CD14-positive monocyte (primary cell): ENCODE data around the gene PTPRN2. TPM values are rescaled to one million over a fixed set of nuclear protein-coding genes. Genes with fewer than 3 reads are reported as not detected.

Experiments used
- DNase-seq, 3 donors: peaks; one replicate each; pipeline ENCODE4 v3.0.0-alpha.2; 2011 to 2022
- H2AFZ ChIP-seq: 2 replicates; pipeline ENCODE4 v1.6.0; 2012; ENCODE audit warnings: mild to moderate bottlenecking, low read depth, low read length, inconsistent platforms; ENCODE audit not compliant: insufficient read depth, poor library complexity, severe bottlenecking
- H3K27ac ChIP-seq, 2 donors: 1 replicate in 1 of 2; 2 replicates in 1 of 2; pipeline ENCODE4 v1.5.1; 2012 to 2013; ENCODE audit warnings: low read length in 2 of 2, control low read depth in 1 of 2, inconsistent platforms in 1 of 2, low read depth in 1 of 2, mild to moderate bottlenecking in 1 of 2
- H3K27me3 ChIP-seq, 2 donors: one replicate each; pipeline versions ENCODE4 v1.6.0 to v1.6.1; 2011 to 2013; ENCODE audit warnings: low read length in 2 of 2; ENCODE audit not compliant: control insufficient read depth in 2 of 2, insufficient read depth in 2 of 2
- H3K36me3 ChIP-seq, 2 donors: replicated peaks in 1 of 2; 1 replicate in 1 of 2; 2 replicates in 1 of 2; pipeline versions ENCODE4 v1.5.1 to v1.6.1; 2012 to 2013; ENCODE audit warnings: low read length in 2 of 2, control low read depth in 1 of 2, inconsistent platforms in 1 of 2, mild to moderate bottlenecking in 1 of 2; ENCODE audit not compliant: insufficient read depth in 2 of 2, control insufficient read depth in 1 of 2
- H3K4me1 ChIP-seq, 2 donors: 1 replicate in 1 of 2; 2 replicates in 1 of 2; pipeline versions ENCODE4 v1.5.1 to v1.6.1; 2012 to 2013; ENCODE audit warnings: low read length in 2 of 2, control low read depth in 1 of 2, inconsistent platforms in 1 of 2, mild to moderate bottlenecking in 1 of 2, moderate library complexity in 1 of 2; ENCODE audit not compliant: insufficient read depth in 2 of 2, control insufficient read depth in 1 of 2
- H3K4me2 ChIP-seq: replicated peaks from 2 replicates; pipeline ENCODE3; 2012; ENCODE audit warnings: low read length, moderate library complexity, mild to moderate bottlenecking; ENCODE audit not compliant: poor library complexity, severe bottlenecking; ENCODE audit errors: extremely low read depth
- H3K4me3 ChIP-seq, 3 experiments: fragments of 200-600 bp in 1 of 3; sonication (generic) in 1 of 3; replicated peaks in 1 of 3; 1 replicate in 2 of 3; 2 replicates in 1 of 3; pipeline ENCODE4 v1.5.1; 2011 to 2013; ENCODE audit warnings: low read length in 3 of 3, mild to moderate bottlenecking in 3 of 3, control low read depth in 2 of 3, low read depth in 2 of 3, inconsistent platforms in 1 of 3, moderate library complexity in 1 of 3
- H3K79me2 ChIP-seq: 2 replicates; pipeline ENCODE4 v1.6.0; 2012; ENCODE audit warnings: mild to moderate bottlenecking, control low read depth, inconsistent platforms, low read length, moderate library complexity; ENCODE audit not compliant: insufficient read depth
- H3K9ac ChIP-seq: 2 replicates; pipeline ENCODE4 v1.6.0; 2017; ENCODE audit warnings: low read length, mild to moderate bottlenecking; ENCODE audit not compliant: insufficient read depth, poor library complexity, severe bottlenecking
- H3K9me3 ChIP-seq, 2 donors: replicated peaks in 1 of 2; 1 replicate in 1 of 2; 2 replicates in 1 of 2; pipeline versions ENCODE4 v1.5.1 to v1.6.1; 2012 to 2013; ENCODE audit warnings: low read length in 2 of 2, control low read depth in 1 of 2; ENCODE audit not compliant: control insufficient read depth in 1 of 2, insufficient read depth in 1 of 2
- H4K20me1 ChIP-seq: 2 replicates; pipeline ENCODE4 v1.6.0; 2012; ENCODE audit warnings: mild to moderate bottlenecking, low read length, control low read depth, moderate library complexity; ENCODE audit not compliant: insufficient read depth
- H3K27ac Mint-ChIP-seq, 7 donors: one replicate each; pipeline ENCODE4 v1.8.0; 2020; ENCODE audit warnings: mild to moderate bottlenecking in 7 of 7, mixed read lengths in 7 of 7, moderate library complexity in 6 of 7, inconsistent platforms in 2 of 7
- H3K27me3 Mint-ChIP-seq, 3 donors: one replicate each; pipeline ENCODE4 v1.8.0; 2021 to 2022; ENCODE audit warnings: low read depth in 3 of 3, mild to moderate bottlenecking in 3 of 3, mixed read lengths in 3 of 3, moderate library complexity in 3 of 3, inconsistent platforms in 1 of 3
- H3K36me3 Mint-ChIP-seq, 2 donors: one replicate each; pipeline ENCODE4 v1.8.0; 2020; ENCODE audit warnings: mixed read lengths in 2 of 2, inconsistent platforms in 1 of 2, mild to moderate bottlenecking in 1 of 2
- H3K4me1 Mint-ChIP-seq: one replicate; pipeline ENCODE4 v1.8.0; 2020; ENCODE audit warnings: mild to moderate bottlenecking, mixed read lengths
- H3K4me3 Mint-ChIP-seq, 2 donors: one replicate each; pipeline ENCODE4 v1.8.0; 2020; ENCODE audit warnings: mild to moderate bottlenecking in 2 of 2, mixed read lengths in 2 of 2, moderate library complexity in 1 of 2
- H3K9me3 Mint-ChIP-seq, 7 donors: one replicate each; pipeline ENCODE4 v1.8.0; 2020 to 2022; ENCODE audit warnings: mixed read lengths in 7 of 7, mild to moderate bottlenecking in 6 of 7, moderate library complexity in 6 of 7, inconsistent platforms in 2 of 7
- CTCF ChIP-seq: fragments of 200-600 bp; IDR thresholded peaks from one replicate; pipeline ENCODE4 v1.8.0; 2022; ENCODE audit warnings: antibody characterized with exemption, mild to moderate bottlenecking
- WGBS: methylation state at CpG from one replicate; pipeline ENCODE4 v1.1.5; 2013; ENCODE audit warnings: missing lambda C conversion rate; ENCODE audit not compliant: insufficient coverage; 5-methylcytosine and 5-hydroxymethylcytosine counted together
- intact Hi-C, 2 donors: fragments of 100-400 bp; cut with micrococcal nuclease; formaldehyde crosslinking; loops; one replicate each; pipeline versions ENCODE4 v1.15.0 to v1.15.1; 2023
- polyA plus RNA-seq, 3 donors: library from polyadenylated mRNA; depleted of rRNA in 1 of 3; unstranded in 2 of 3; stranded (reverse) in 1 of 3; fragments of 300-500 nt in 2 of 3; fragments of >200 nt in 1 of 3; fragmentation: Illumina TruSeq in 2 of 3; gene quantifications; 1 replicate in 2 of 3; 2 replicates in 1 of 3; pipeline ENCODE4 v1.2.3, GENCODE V29; 2012 to 2021

PTPRN2 gene
- polyA plus RNA-seq, 3 donors = 0.25 to 1.4 (median 0.97) TPM

- no peak overlapping the region for H2AFZ ChIP-seq
- Mint-ChIP-seq H3K27ac (no peak overlapping the region), H3K4me3 (no peak overlapping the region), H3K9me3 (peaks cover 15 to 34% (median 24%) of the 10 kb centered on the region in 7 donors), H3K27me3 (peaks cover 2 to 6% (median 4%) of the 10 kb centered on the region in 3 donors), H3K36me3 (peaks cover 32 to 42% of the 10 kb centered on the region in 2 donors), H3K4me1 (no peaks in the 10 kb centered on the region)
- no peaks in the 10 kb centered on the region for H3K4me1 ChIP-seq
- DNase-seq = no peak
- peaks cover 14 to 30% of the 10 kb centered on the region in 2 donors for H3K9me3 ChIP-seq
- H4K20me1 ChIP-seq = no peaks in the 10 kb centered on the region
- no peak overlapping the region for H3K27ac ChIP-seq
- H3K27me3 ChIP-seq = no peaks in the 10 kb centered on the region
- H3K4me3 ChIP-seq = no peak overlapping the region
- H3K9ac ChIP-seq = no peak overlapping the region
- peaks cover 19 to 24% of the 10 kb centered on the region in 2 donors for H3K36me3 ChIP-seq
- H3K79me2 ChIP-seq = no peaks in the 10 kb centered on the region
- H3K4me2 ChIP-seq = no peak overlapping the region
- 98% methylated on average over 11 of the region's 29 CpGs for WGBS
- intact Hi-C loops = no loop called here
- no peak for TF ChIP-seq CTCF
Observed at GRCh38 chr7:157866336-157866924, 721.2 kb downstream of the PTPRN2 start.

GRCh38 chr7:157865351-157866165 lies 722.1 kb downstream of the PTPRN2 start:
- Mint-ChIP-seq H3K36me3 (peaks cover 35 to 49% of the 10 kb centered on the region in 2 donors), H3K27me3 (peaks cover 2 to 5% (median 4%) of the 10 kb centered on the region in 3 donors), H3K4me3 (no peak overlapping the region)

More at GRCh38 chr7:157865351-157866165, 722.1 kb downstream of the PTPRN2 start:
- Histone ChIP-seq H4K20me1 (no peaks in the 10 kb centered on the region), H3K9me3 (peaks cover 14 to 30% of the 10 kb centered on the region in 2 donors), H3K4me2 (no peak overlapping the region), H3K36me3 (peaks cover 27 to 28% of the 10 kb centered on the region in 2 donors), H3K27ac (no peak overlapping the region), H3K79me2 (no peaks in the 10 kb centered on the region), H3K27me3 (no peaks in the 10 kb centered on the region), H2AFZ (no peak overlapping the region), H3K4me3 (no peak overlapping the region), H3K9ac (no peak overlapping the region), H3K4me1 (no peaks in the 10 kb centered on the region)
- no peak for TF ChIP-seq CTCF
- WGBS = 90% methylated on average over 26 of the region's 27 CpGs
- Mint-ChIP-seq H3K4me1 (no peaks in the 10 kb centered on the region), H3K27ac (peak overlapping the region in 3 of 7 donors; percentile 4 to 39 (median 21)), H3K9me3 (peaks cover 15 to 34% (median 24%) of the 10 kb centered on the region in 7 donors)
- intact Hi-C loops = no loop called here
- no peak for DNase-seq
